Neural progenitor cell (in vitro differentiated cells): ENCODE results near the gene CTSV. TPM values are rescaled to one million over a fixed set of nuclear protein-coding genes. Genes with fewer than 3 reads are reported as not detected.
"Not testable (repeated sequence)": the region's sequence is repeated elsewhere in the genome, so short reads cannot be mapped to it uniquely, and the experiment has no call there.

ENCODE experiments used
- DNase-seq: peaks from one replicate; pipeline ENCODE4 v3.0.0-alpha.2; 2016; ENCODE audit warnings: low spot score
- H2AFZ ChIP-seq: fragments of 200-600 bp; sonication (generic); replicated peaks from 2 replicates; pipeline ENCODE4 v1.6.1; 2016; ENCODE audit warnings: antibody characterized with exemption
- H3F3A ChIP-seq: fragments of 200-600 bp; sonication (generic); 2 replicates; pipeline ENCODE4 v1.6.1; 2016; ENCODE audit warnings: antibody characterized with exemption, low read depth
- H3K27ac ChIP-seq: fragments of 200-600 bp; sonication (generic); 2 replicates; pipeline ENCODE4 v1.5.1; 2016; ENCODE audit warnings: mild to moderate bottlenecking
- H3K27me3 ChIP-seq: fragments of 200-600 bp; sonication (generic); 2 replicates; pipeline ENCODE4 v1.6.1; 2016; ENCODE audit warnings: mild to moderate bottlenecking, moderate library complexity
- H3K36me3 ChIP-seq: fragments of 200-600 bp; sonication (generic); 2 replicates; pipeline ENCODE4 v1.5.1; 2016
- H3K4me1 ChIP-seq: fragments of 200-600 bp; sonication (generic); 2 replicates; pipeline ENCODE4 v1.6.1; 2016; ENCODE audit warnings: mixed run types
- H3K4me2 ChIP-seq: fragments of 200-600 bp; sonication (generic); 2 replicates; pipeline ENCODE4 v1.6.1; 2016
- H3K4me3 ChIP-seq: fragments of 200-600 bp; sonication (generic); 2 replicates; pipeline ENCODE4 v1.5.1; 2016
- H3K79me2 ChIP-seq: fragments of 200-600 bp; sonication (generic); 2 replicates; pipeline ENCODE4 v1.6.1; 2016; ENCODE audit warnings: low read depth
- H3K9ac ChIP-seq: fragments of 200-600 bp; sonication (generic); 2 replicates; pipeline ENCODE4 v1.6.1; 2016
- H3K9me3 ChIP-seq: fragments of 200-600 bp; sonication (generic); 2 replicates; pipeline ENCODE4 v1.5.1; 2016; ENCODE audit warnings: low read depth
- H4K20me1 ChIP-seq: fragments of 200-600 bp; sonication (generic); 2 replicates; pipeline ENCODE4 v1.6.1; 2016; ENCODE audit warnings: low read depth
- H3K27ac Mint-ChIP-seq: 3 replicates; pipeline ENCODE4 v1.8.0; 2021; ENCODE audit warnings: mixed read lengths
- H3K27me3 Mint-ChIP-seq: 2 replicates; pipeline ENCODE4 v1.8.0; 2022; ENCODE audit warnings: low read depth, mild to moderate bottlenecking, inconsistent platforms, moderate library complexity, mixed read lengths; ENCODE audit not compliant: insufficient read depth
- H3K36me3 Mint-ChIP-seq: 3 replicates; pipeline ENCODE4 v1.8.0; 2021; ENCODE audit warnings: mixed read lengths
- H3K4me1 Mint-ChIP-seq: 3 replicates; pipeline ENCODE4 v1.8.0; 2021; ENCODE audit warnings: mixed read lengths
- H3K4me3 Mint-ChIP-seq: 3 replicates; pipeline ENCODE4 v1.8.0; 2021; ENCODE audit warnings: mild to moderate bottlenecking, moderate library complexity, mixed read lengths
- H3K9me3 Mint-ChIP-seq: 3 replicates; pipeline ENCODE4 v1.8.0; 2020; ENCODE audit warnings: mixed read lengths
- EZH2 ChIP-seq: fragments of 200-600 bp; sonication (generic); IDR thresholded peaks from 2 replicates; pipeline ENCODE4 v1.6.1; 2017; ENCODE audit warnings: antibody characterized with exemption, mild to moderate bottlenecking, moderate library complexity
- EZH2phosphoT487 ChIP-seq: fragments of 200-600 bp; sonication (generic); IDR thresholded peaks from 2 replicates; pipeline ENCODE4 v1.6.1; 2017; ENCODE audit warnings: antibody characterized with exemption
- total RNA-seq: library from RNA; depleted of rRNA; stranded (reverse); fragments of >200 nt; gene quantifications from 2 replicates; pipeline ENCODE4 v1.2.3, GENCODE V29; 2015; ENCODE audit warnings: low replicate concordance
- TF ChIP-seq, protein P1 (sequence below): fragments of 200-600 bp; sonication (generic); IDR thresholded peaks from 2 replicates; pipeline ENCODE4 v1.5.1; 2017; ENCODE audit warnings: antibody characterized with exemption, mild to moderate bottlenecking

CTSV gene
- 40.4 and 52.2 TPM in 2 replicates for total RNA-seq

DNA sequence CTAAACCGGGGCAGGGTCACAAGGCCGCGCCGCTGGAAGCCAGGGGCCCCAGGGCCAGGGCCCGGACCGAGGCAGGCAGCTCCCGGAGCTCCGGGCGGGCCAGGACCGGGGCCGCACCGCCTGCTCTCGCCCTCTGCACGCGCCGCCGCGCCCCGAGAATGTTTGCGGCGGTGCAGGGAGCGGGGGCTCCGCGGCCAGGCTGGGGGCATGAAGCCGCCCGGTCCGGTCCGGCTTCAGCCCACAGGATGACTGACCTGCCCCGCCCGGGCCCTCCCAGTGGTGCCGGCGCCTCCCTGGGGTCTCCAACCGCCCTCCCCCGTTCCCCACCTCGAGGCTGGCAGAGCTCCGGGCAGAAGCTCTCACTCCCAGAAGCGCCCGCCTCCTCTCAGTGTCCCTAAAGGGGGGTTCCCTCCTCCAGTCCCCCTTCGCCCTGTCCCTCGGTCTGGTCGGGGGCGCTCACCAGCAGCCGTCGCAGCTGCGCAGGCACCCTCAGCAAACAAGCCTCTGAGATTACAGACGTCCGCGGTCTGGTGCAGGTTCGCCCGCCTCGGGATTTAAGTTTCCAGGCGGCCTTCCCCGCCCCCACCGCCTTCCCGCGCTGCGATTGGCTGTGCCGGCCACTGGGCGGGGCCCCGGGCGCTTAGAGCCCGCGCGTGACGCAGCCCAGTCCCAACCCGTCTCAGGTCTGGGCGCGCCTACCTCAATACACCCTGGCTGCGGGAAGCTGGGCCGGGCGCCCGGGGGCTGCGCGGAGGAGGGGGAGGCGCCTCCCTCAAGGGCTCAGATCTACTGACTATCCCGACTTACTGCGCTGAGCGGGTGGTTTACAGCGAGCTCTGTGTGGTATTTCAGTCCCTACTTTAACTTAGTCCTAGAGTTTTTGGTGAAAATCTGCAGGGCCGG, at the start of gene CTSV:
TSS of gene CTSV (minus strand) at position 532 of the 903 bp plus-strand sequence. CDS start 1,099 bp downstream, outside the sequence.
- peaks cover 4% of the 10 kb centered on the region for H3K36me3 ChIP-seq
- peaks cover 9% of the 10 kb centered on the region for H3K27me3 ChIP-seq
- peak within 1 kb of the TSS; percentile 95 for H2AFZ ChIP-seq
- H3K4me1 ChIP-seq: peaks cover 6% of the 10 kb centered on the region
- H3K4me2 ChIP-seq: peak within 1 kb of the TSS; percentile 97
- H3F3A ChIP-seq: peaks cover 9% of the 10 kb centered on the region
- peaks cover 16% of the 10 kb centered on the region for H3K79me2 ChIP-seq
- TF ChIP-seq EZH2 (peak; percentile 49), EZH2phosphoT487 (no peak)
- TF ChIP-seq, protein P1, sequence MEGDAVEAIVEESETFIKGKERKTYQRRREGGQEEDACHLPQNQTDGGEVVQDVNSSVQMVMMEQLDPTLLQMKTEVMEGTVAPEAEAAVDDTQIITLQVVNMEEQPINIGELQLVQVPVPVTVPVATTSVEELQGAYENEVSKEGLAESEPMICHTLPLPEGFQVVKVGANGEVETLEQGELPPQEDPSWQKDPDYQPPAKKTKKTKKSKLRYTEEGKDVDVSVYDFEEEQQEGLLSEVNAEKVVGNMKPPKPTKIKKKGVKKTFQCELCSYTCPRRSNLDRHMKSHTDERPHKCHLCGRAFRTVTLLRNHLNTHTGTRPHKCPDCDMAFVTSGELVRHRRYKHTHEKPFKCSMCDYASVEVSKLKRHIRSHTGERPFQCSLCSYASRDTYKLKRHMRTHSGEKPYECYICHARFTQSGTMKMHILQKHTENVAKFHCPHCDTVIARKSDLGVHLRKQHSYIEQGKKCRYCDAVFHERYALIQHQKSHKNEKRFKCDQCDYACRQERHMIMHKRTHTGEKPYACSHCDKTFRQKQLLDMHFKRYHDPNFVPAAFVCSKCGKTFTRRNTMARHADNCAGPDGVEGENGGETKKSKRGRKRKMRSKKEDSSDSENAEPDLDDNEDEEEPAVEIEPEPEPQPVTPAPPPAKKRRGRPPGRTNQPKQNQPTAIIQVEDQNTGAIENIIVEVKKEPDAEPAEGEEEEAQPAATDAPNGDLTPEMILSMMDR: no peak
- peak; percentile 98 for DNase-seq
- H3K27ac ChIP-seq: peak within 1 kb of the TSS; percentile 68
- H3K27ac Mint-ChIP-seq: peak within 1 kb of the TSS; percentile 42
- peak within 1 kb of the TSS; percentile 83 for H3K4me3 ChIP-seq
- peak within 1 kb of the TSS; percentile 93 for H3K4me3 Mint-ChIP-seq
- H3K9ac ChIP-seq: peak within 1 kb of the TSS; percentile 44
- peaks cover 8% of the 10 kb centered on the region for H3K4me1 Mint-ChIP-seq
- H3K9me3 Mint-ChIP-seq: peaks cover under 1% of the 10 kb centered on the region
- H4K20me1 ChIP-seq: no peaks in the 10 kb centered on the region
- H3K27me3 Mint-ChIP-seq: peaks cover 16% of the 10 kb centered on the region
- peaks cover 9% of the 10 kb centered on the region for H3K36me3 Mint-ChIP-seq
- H3K9me3 ChIP-seq: no peaks in the 10 kb centered on the region

DNA sequence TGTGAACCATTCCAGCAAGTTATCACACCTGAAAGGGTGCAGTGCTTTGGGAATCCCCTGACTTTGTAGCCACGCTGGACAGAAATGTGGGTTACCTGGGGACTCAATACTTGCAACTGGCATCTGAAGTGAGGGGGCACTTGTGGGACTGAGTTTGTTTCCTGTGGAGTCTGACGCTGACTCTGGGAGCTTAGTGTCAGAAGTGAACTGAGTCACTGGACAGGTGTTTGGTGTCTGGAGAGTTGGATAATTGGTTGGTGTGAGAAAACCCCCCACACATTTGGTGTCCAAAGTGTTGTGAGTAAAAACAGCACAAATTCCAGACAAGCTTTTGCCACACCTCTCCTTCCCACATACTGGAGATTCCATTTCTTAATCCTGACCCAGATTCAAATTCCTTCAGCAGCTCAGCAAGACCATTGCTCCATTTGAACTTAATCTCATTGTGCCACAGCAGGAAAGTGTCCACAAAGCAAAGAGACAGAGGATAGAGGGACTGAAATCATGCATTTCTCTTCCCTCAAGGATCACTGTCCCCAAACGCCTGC, 48.8 kb upstream of the CTSV start:
- H3K9me3 Mint-ChIP-seq, H2AFZ ChIP-seq, H3K36me3 Mint-ChIP-seq, H3K9ac ChIP-seq, H4K20me1 ChIP-seq, H3K27me3 ChIP-seq, H3K27ac Mint-ChIP-seq, H3K4me3 ChIP-seq, H3K27ac ChIP-seq, H3K4me3 Mint-ChIP-seq, H3K27me3 Mint-ChIP-seq, H3K79me2 ChIP-seq, H3K36me3 ChIP-seq, H3K9me3 ChIP-seq: not testable (repeated sequence)
- H3K4me1 Mint-ChIP-seq: peaks cover 23% of the 10 kb centered on the region
- peaks cover 23% of the 10 kb centered on the region for H3K4me1 ChIP-seq
- peak; percentile 4 for DNase-seq
- peak overlapping the region; percentile 50 for H3K4me2 ChIP-seq
- H3F3A ChIP-seq: peaks cover 15% of the 10 kb centered on the region

DNA sequence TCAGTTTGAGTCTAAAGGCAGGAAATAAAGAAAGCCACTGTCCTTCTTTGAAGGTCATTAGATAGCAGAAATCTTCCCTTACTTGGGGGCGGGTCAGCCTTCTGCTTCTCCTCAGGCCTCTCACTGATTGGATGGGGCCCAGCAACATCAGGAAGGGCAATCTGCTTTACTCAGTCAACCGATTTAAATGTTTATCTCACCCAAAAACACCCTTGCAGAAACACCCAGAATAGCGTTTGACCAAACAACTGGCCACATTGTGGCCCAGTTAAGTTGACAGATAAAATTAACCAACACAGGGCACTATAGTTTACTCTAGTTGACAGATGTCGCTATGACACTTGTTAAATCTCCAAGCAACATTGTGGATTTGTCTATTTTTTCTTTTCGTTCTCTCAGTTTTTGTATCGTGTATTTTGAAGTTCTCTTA, 45.6 kb upstream of the CTSV start:
- not testable (repeated sequence) for H3K27ac Mint-ChIP-seq, H3K9me3 Mint-ChIP-seq, H3K36me3 Mint-ChIP-seq, H3K4me3 ChIP-seq, H4K20me1 ChIP-seq, H3K27me3 Mint-ChIP-seq, H2AFZ ChIP-seq, H3K9ac ChIP-seq, H3K4me3 Mint-ChIP-seq, H3K4me2 ChIP-seq, H3K9me3 ChIP-seq, H3K27me3 ChIP-seq, H3K79me2 ChIP-seq, H3K36me3 ChIP-seq, H3K27ac ChIP-seq, DNase-seq
- Histone ChIP-seq H3K4me1 (peaks cover 23% of the 10 kb centered on the region), H3F3A (peaks cover 15% of the 10 kb centered on the region)
- peaks cover 20% of the 10 kb centered on the region for H3K4me1 Mint-ChIP-seq

- no peaks in the 10 kb centered on the region for H3F3A ChIP-seq
- H3K27me3 ChIP-seq: no peaks in the 10 kb centered on the region
- no peaks in the 10 kb centered on the region for H3K36me3 ChIP-seq
- H3K79me2 ChIP-seq: no peaks in the 10 kb centered on the region
- no peak for DNase-seq
- no peak overlapping the region for H3K4me2 ChIP-seq
- H3K27me3 Mint-ChIP-seq: peaks cover 2% of the 10 kb centered on the region
- peaks cover 11% of the 10 kb centered on the region for H3K4me1 Mint-ChIP-seq
- no peak overlapping the region for H3K4me3 ChIP-seq
- no peaks in the 10 kb centered on the region for H4K20me1 ChIP-seq
- no peak overlapping the region for H3K4me3 Mint-ChIP-seq
- peaks cover 3% of the 10 kb centered on the region for H3K4me1 ChIP-seq
- no peak overlapping the region for H3K27ac Mint-ChIP-seq
- no peak overlapping the region for H3K9ac ChIP-seq
- no peaks in the 10 kb centered on the region for H3K9me3 ChIP-seq
- no peaks in the 10 kb centered on the region for H3K36me3 Mint-ChIP-seq
- TF ChIP-seq EZH2phosphoT487 (no peak), EZH2 (no peak)
- TF ChIP-seq, protein P1: no peak
- peaks cover 2% of the 10 kb centered on the region for H3K9me3 Mint-ChIP-seq
- H3K27ac ChIP-seq: no peak overlapping the region
- H2AFZ ChIP-seq: no peak overlapping the region
These were observed 39.4 kb upstream of the CTSV start for GRCh38 chr9:97078362-97078761.
